OCI-LY3 (cell line): ENCODE measurements around the gene PTPRN2.

ENCODE experiments used
- CTCF ChIP-seq: fragments of 200-600, 300-600 bp; sonication (generic); IDR thresholded peaks from 2 replicates; pipeline ENCODE4 v1.5.1; 2014; ENCODE audit warnings: antibody characterized with exemption, low read length, low read depth
- EZH2phosphoT487 ChIP-seq: fragments of 200-600 bp; shearing (Covaris generic); IDR thresholded peaks from 2 replicates; pipeline ENCODE4 v1.6.1; 2018; ENCODE audit warnings: antibody characterized with exemption, mixed run types, low read depth

GRCh38 chr7:157633465-157634185 lies 954.0 kb downstream of the PTPRN2 start:
- TF ChIP-seq CTCF = no peak
- no peak for TF ChIP-seq EZH2phosphoT487
